Lower leg skin (tissue), 4 donors: ENCODE data around the gene GFOD2. TPM values are rescaled to one million over a fixed set of nuclear protein-coding genes. Genes with fewer than 3 reads are reported as not detected.

Source experiments
- DNase-seq, 2 donors: peaks; one replicate each; pipeline ENCODE4 v3.0.0-alpha.2; 2019; ENCODE audit warnings: low spot score in 2 of 2
- H3K4me3 ChIP-seq: fragments of 200-600 bp; sonication (generic); 2 replicates; pipeline ENCODE4 v1.5.1; 2017; ENCODE audit warnings: mild to moderate bottlenecking, low read depth; ENCODE audit not compliant: poor library complexity, severe bottlenecking
- CTCF ChIP-seq, 3 donors: fragments of 450-650 bp; IDR thresholded peaks; one replicate each; pipeline ENCODE4 v1.5.1; 2016; ENCODE audit warnings: antibody characterized with exemption in 3 of 3, mild to moderate bottlenecking in 3 of 3, moderate library complexity in 2 of 3
- POLR2A ChIP-seq, 2 donors: fragments of 450-650 bp; IDR thresholded peaks; one replicate each; pipeline ENCODE4 v1.6.1; 2016 to 2017; ENCODE audit warnings: antibody characterized with exemption in 2 of 2, mild to moderate bottlenecking in 1 of 2, moderate library complexity in 1 of 2
- WGBS, 2 donors: methylation state at CpG; one replicate each; pipeline ENCODE4 v1.1.5; 2018; 5-methylcytosine and 5-hydroxymethylcytosine counted together
- intact Hi-C: fragments of 100-400 bp; cut with DNase I; formaldehyde crosslinking; loops from one replicate; pipeline ENCODE4 v1.15.0; 2023; ENCODE audit warnings: low total_unique reads
- total RNA-seq, 4 donors: library from RNA; depleted of rRNA; stranded (reverse); fragments of >200 nt; gene quantifications; one replicate each; pipeline ENCODE4 v1.1.0, GENCODE V29; 2016

GFOD2 gene
- total RNA-seq, 4 donors from 2014 or later, result 31.7 to 41.4 (median 33.5) TPM

- no peak for DNase-seq
- no peak for TF ChIP-seq POLR2A (IDR thresholded peaks at IDR 0.05)
- TF ChIP-seq CTCF (IDR thresholded peaks at IDR 0.05), result no peak
- intact Hi-C loops, result no loop called here
- H3K4me3 ChIP-seq, result no peak overlapping the region
- 91 to 94% methylated on average over 2 of the region's 2 CpGs for WGBS, 2 donors
Measured at GRCh38 chr16:67762385-67762784, 43.3 kb upstream of the GFOD2 start.

- intact Hi-C loops, result no loop called here
- no peak overlapping the region for H3K4me3 ChIP-seq
- 95 to 100% methylated on average over 1 of the region's 1 CpG for WGBS, 2 donors
- no peak for TF ChIP-seq POLR2A (IDR thresholded peaks at IDR 0.05)
- TF ChIP-seq CTCF (IDR thresholded peaks at IDR 0.05), result no peak
- DNase-seq, result no peak
Measured at GRCh38 chr16:67761924-67762323, 42.8 kb upstream of the GFOD2 start.

GRCh38 chr16:67760956-67761230 is 41.8 kb upstream of the GFOD2 start:
- DNase-seq, result no peak
- WGBS, 2 donors, result 52 to 59% methylated on average over 4 of the region's 4 CpGs
- TF ChIP-seq POLR2A (IDR thresholded peaks at IDR 0.05), result no peak
- TF ChIP-seq CTCF (IDR thresholded peaks at IDR 0.05), result no peak
- no peak overlapping the region for H3K4me3 ChIP-seq
- intact Hi-C loops, result no loop called here

GRCh38 chr16:67760206-67760955 is 41.3 kb upstream of the GFOD2 start:
- DNase-seq, result no peak
- H3K4me3 ChIP-seq, result no peak overlapping the region
- intact Hi-C loops, result no loop called here
- no peak for TF ChIP-seq CTCF (IDR thresholded peaks at IDR 0.05)
- TF ChIP-seq POLR2A (IDR thresholded peaks at IDR 0.05), result no peak
- 47 to 67% methylated on average over 8 of the region's 8 CpGs for WGBS, 2 donors

GRCh38 chr16:67758966-67759365 is 39.9 kb upstream of the GFOD2 start:
- WGBS, 2 donors, result 82 to 83% methylated on average over 7 of the region's 7 CpGs
- intact Hi-C loops, result no loop called here
- TF ChIP-seq POLR2A (IDR thresholded peaks at IDR 0.05), result no peak
- TF ChIP-seq CTCF (IDR thresholded peaks at IDR 0.05), result no peak
- H3K4me3 ChIP-seq, result no peak overlapping the region
- DNase-seq, result no peak

GRCh38 chr16:67758006-67758405 is 38.9 kb upstream of the GFOD2 start:
- 76 to 94% methylated on average over 3 of the region's 3 CpGs for WGBS, 2 donors
- TF ChIP-seq POLR2A (IDR thresholded peaks at IDR 0.05), result no peak
- TF ChIP-seq CTCF (IDR thresholded peaks at IDR 0.05), result no peak
- no peak for DNase-seq
- intact Hi-C loops, result no loop called here
- H3K4me3 ChIP-seq, result no peak overlapping the region
